H1 (cell line): Measurements from ENCODE around the gene TBC1D23. TPM values are rescaled to one million over a fixed set of nuclear protein-coding genes. Genes with fewer than 3 reads are reported as not detected.

ENCODE experiments used
- CREB1 ChIP-seq: IDR thresholded peaks from 2 replicates; pipeline ENCODE4 v1.6.1; 2012; ENCODE audit warnings: inconsistent platforms
- JUND ChIP-seq: IDR thresholded peaks from 2 replicates; pipeline ENCODE4 v1.6.1; 2011; ENCODE audit warnings: mild to moderate bottlenecking, improper control_type of control experiment, low read length
- RXRA ChIP-seq: IDR thresholded peaks from 2 replicates; pipeline ENCODE4 v1.6.1; 2011; ENCODE audit warnings: low read depth, mild to moderate bottlenecking, low read length, moderate library complexity; ENCODE audit not compliant: insufficient read depth
- TBP ChIP-seq: IDR thresholded peaks from 2 replicates; pipeline ENCODE4 v1.6.1; 2011; ENCODE audit warnings: low read depth, low read length, improper control_type of control experiment
- polyA plus RNA-seq, 7 experiments: library from polyadenylated mRNA; depleted of rRNA in 3 of 7; stranded (reverse) in 5 of 7; unstranded in 2 of 7; fragments of >200 nt in 5 of 7; fragments of 200-250 nt in 2 of 7; gene quantifications; 1 replicate in 5 of 7; 2 replicates in 1 of 7; 4 replicates in 1 of 7; pipeline versions ENCODE4 v1.2.1 to v1.2.3, GENCODE V29; 2011 to 2013; ENCODE audit warnings: missing spikeins in 2 of 7, mixed read lengths in 2 of 7
- total RNA-seq: library from RNA; stranded (reverse); fragmentation: NEBNext Ultra II Directional; extraction: Animal tissue kit (Norgen Biotek cat#: 25700); gene quantifications from 2 replicates; pipeline ENCODE4 v1.2.1, GENCODE V29; 2021
- TF ChIP-seq, protein P1 (sequence below): fragments of 300-600 bp; sonication (generic); IDR thresholded peaks from 2 replicates; pipeline ENCODE4 v1.7.1; 2012; ENCODE audit warnings: low read length, moderate library complexity, mild to moderate bottlenecking, inconsistent platforms; ENCODE audit not compliant: insufficient replicate concordance

TBC1D23 gene
- total and polyA plus RNA-seq, 2 of the 8 experiments (the other 6 are each of a cell fraction or from before 2014, with no cell fraction given) = 6.4 to 29.3 TPM

DNA sequence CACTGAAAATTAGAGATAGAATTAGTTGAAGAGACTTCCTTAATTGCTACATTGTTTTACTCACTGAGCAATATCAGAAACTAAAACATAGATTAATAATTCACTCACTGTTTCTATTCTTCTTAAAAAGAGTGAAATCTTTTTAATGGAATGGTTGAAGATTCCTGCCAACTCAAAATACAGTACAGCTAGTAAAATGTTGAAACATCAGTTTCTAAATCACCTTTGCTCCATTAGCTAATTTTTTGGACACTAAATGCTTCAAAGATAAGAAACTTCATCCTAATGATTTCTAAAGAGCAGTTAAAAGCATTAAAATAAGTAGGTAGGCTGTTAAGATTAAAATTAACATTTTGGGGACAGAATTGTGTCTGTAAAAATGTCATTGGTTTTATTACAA lies 63.3 kb downstream of the TBC1D23 start (continued):
- TF ChIP-seq, protein P1, sequence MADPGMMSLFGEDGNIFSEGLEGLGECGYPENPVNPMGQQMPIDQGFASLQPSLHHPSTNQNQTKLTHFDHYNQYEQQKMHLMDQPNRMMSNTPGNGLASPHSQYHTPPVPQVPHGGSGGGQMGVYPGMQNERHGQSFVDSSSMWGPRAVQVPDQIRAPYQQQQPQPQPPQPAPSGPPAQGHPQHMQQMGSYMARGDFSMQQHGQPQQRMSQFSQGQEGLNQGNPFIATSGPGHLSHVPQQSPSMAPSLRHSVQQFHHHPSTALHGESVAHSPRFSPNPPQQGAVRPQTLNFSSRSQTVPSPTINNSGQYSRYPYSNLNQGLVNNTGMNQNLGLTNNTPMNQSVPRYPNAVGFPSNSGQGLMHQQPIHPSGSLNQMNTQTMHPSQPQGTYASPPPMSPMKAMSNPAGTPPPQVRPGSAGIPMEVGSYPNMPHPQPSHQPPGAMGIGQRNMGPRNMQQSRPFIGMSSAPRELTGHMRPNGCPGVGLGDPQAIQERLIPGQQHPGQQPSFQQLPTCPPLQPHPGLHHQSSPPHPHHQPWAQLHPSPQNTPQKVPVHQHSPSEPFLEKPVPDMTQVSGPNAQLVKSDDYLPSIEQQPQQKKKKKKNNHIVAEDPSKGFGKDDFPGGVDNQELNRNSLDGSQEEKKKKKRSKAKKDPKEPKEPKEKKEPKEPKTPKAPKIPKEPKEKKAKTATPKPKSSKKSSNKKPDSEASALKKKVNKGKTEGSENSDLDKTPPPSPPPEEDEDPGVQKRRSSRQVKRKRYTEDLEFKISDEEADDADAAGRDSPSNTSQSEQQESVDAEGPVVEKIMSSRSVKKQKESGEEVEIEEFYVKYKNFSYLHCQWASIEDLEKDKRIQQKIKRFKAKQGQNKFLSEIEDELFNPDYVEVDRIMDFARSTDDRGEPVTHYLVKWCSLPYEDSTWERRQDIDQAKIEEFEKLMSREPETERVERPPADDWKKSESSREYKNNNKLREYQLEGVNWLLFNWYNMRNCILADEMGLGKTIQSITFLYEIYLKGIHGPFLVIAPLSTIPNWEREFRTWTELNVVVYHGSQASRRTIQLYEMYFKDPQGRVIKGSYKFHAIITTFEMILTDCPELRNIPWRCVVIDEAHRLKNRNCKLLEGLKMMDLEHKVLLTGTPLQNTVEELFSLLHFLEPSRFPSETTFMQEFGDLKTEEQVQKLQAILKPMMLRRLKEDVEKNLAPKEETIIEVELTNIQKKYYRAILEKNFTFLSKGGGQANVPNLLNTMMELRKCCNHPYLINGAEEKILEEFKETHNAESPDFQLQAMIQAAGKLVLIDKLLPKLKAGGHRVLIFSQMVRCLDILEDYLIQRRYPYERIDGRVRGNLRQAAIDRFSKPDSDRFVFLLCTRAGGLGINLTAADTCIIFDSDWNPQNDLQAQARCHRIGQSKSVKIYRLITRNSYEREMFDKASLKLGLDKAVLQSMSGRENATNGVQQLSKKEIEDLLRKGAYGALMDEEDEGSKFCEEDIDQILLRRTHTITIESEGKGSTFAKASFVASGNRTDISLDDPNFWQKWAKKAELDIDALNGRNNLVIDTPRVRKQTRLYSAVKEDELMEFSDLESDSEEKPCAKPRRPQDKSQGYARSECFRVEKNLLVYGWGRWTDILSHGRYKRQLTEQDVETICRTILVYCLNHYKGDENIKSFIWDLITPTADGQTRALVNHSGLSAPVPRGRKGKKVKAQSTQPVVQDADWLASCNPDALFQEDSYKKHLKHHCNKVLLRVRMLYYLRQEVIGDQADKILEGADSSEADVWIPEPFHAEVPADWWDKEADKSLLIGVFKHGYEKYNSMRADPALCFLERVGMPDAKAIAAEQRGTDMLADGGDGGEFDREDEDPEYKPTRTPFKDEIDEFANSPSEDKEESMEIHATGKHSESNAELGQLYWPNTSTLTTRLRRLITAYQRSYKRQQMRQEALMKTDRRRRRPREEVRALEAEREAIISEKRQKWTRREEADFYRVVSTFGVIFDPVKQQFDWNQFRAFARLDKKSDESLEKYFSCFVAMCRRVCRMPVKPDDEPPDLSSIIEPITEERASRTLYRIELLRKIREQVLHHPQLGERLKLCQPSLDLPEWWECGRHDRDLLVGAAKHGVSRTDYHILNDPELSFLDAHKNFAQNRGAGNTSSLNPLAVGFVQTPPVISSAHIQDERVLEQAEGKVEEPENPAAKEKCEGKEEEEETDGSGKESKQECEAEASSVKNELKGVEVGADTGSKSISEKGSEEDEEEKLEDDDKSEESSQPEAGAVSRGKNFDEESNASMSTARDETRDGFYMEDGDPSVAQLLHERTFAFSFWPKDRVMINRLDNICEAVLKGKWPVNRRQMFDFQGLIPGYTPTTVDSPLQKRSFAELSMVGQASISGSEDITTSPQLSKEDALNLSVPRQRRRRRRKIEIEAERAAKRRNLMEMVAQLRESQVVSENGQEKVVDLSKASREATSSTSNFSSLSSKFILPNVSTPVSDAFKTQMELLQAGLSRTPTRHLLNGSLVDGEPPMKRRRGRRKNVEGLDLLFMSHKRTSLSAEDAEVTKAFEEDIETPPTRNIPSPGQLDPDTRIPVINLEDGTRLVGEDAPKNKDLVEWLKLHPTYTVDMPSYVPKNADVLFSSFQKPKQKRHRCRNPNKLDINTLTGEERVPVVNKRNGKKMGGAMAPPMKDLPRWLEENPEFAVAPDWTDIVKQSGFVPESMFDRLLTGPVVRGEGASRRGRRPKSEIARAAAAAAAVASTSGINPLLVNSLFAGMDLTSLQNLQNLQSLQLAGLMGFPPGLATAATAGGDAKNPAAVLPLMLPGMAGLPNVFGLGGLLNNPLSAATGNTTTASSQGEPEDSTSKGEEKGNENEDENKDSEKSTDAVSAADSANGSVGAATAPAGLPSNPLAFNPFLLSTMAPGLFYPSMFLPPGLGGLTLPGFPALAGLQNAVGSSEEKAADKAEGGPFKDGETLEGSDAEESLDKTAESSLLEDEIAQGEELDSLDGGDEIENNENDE = no peak
- TF ChIP-seq CREB1 (no peak), RXRA (no peak), TBP (no peak), JUND (no peak)
